Smooth muscle cell (in vitro differentiated cells): Measurements from ENCODE around the gene PAQR5. TPM values are rescaled to one million over a fixed set of nuclear protein-coding genes. Genes with fewer than 3 reads are reported as not detected.

Experiments used
- DNase-seq: peaks from one replicate; lab custom pipeline; 2025; ENCODE audit not compliant: unreplicated experiment; lab: John Stamatoyannopoulos, UW
- H2AFZ ChIP-seq: fragments of 200-600 bp; sonication (generic); 2 replicates; pipeline ENCODE4 v1.6.0; 2016; ENCODE audit warnings: antibody characterized with exemption, low read depth, mild to moderate bottlenecking
- H3F3A ChIP-seq: fragments of 200-600 bp; sonication (generic); 2 replicates; pipeline ENCODE4 v1.6.0; 2017; ENCODE audit warnings: antibody characterized with exemption, low read depth
- H3K27ac ChIP-seq: fragments of 200-600 bp; sonication (generic); 2 replicates; pipeline ENCODE4 v1.5.1; 2016; ENCODE audit warnings: low read depth, mild to moderate bottlenecking
- H3K27me3 ChIP-seq: fragments of 200-600 bp; sonication (generic); 2 replicates; pipeline ENCODE4 v1.6.1; 2016; ENCODE audit warnings: low read depth, mild to moderate bottlenecking
- H3K36me3 ChIP-seq: fragments of 200-600 bp; sonication (generic); 2 replicates; pipeline ENCODE4 v1.5.1; 2016; ENCODE audit warnings: low read depth
- H3K4me1 ChIP-seq: fragments of 200-600 bp; sonication (generic); 2 replicates; pipeline ENCODE4 v1.5.1; 2016; ENCODE audit warnings: low read depth
- H3K4me2 ChIP-seq: fragments of 200-600 bp; sonication (generic); 2 replicates; pipeline ENCODE4 v1.6.0; 2016; ENCODE audit warnings: mild to moderate bottlenecking
- H3K4me3 ChIP-seq: fragments of 200-600 bp; sonication (generic); 2 replicates; pipeline ENCODE4 v1.5.1; 2016; ENCODE audit warnings: mild to moderate bottlenecking
- H3K79me2 ChIP-seq: fragments of 200-600 bp; sonication (generic); 2 replicates; pipeline ENCODE4 v1.6.0; 2016; ENCODE audit warnings: low read depth, mild to moderate bottlenecking
- H3K9ac ChIP-seq: fragments of 200-600 bp; sonication (generic); 2 replicates; pipeline ENCODE4 v1.6.0; 2016; ENCODE audit warnings: low read depth
- H3K9me3 ChIP-seq: fragments of 200-600 bp; sonication (generic); replicated peaks from 2 replicates; pipeline ENCODE4 v1.5.1; 2016; ENCODE audit warnings: low read depth
- H4K20me1 ChIP-seq: fragments of 200-600 bp; sonication (generic); 2 replicates; pipeline ENCODE4 v1.6.0; 2016; ENCODE audit warnings: low read depth
- WGBS: methylation state at CpG from one replicate; pipeline ENCODE4 v1.1.7; 2016; ENCODE audit warnings: low lambda C conversion rate; 5-methylcytosine and 5-hydroxymethylcytosine counted together
- polyA plus RNA-seq: library from polyadenylated mRNA; unstranded; fragments of >200 nt; fragmentation: Nextera tagmentation; extraction: Ambion mirVana; gene quantifications from 2 replicates; pipeline ENCODE4 v1.2.1, GENCODE V29; 2016
- total RNA-seq: library from RNA; depleted of rRNA; stranded (reverse); fragments of >200 nt; gene quantifications from 2 replicates; pipeline ENCODE4 v1.2.3, GENCODE V29; 2014
- TF ChIP-seq, protein P1 (sequence below): fragments of 200-600 bp; sonication (generic); IDR thresholded peaks from 2 replicates; pipeline ENCODE4 v1.5.1; 2017; ENCODE audit warnings: borderline replicate concordance, mild to moderate bottlenecking, antibody characterized with exemption; ENCODE audit not compliant: insufficient read depth, poor library complexity, severe bottlenecking

PAQR5 gene
- total and polyA plus RNA-seq, 2 experiments from 2014 or later = 1.5 to 1.6 TPM

DNA sequence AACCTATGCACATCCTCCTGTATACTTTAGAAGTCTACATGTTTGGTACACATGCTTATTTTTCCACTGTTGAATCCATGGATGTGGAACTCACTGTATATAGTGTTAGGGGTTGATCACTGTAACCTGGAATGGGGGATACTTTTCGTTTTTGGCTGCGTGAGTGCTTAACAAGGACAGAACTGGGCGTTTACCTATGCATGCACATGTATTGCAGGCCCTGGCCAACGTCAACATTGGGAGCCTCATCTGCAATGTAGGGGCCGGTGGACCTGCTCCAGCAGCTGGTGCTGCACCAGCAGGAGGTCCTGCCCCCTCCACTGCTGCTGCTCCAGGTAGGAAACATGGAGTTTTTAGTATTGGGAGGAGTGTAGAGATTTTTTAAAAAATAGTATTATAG lies 156.2 kb downstream of the PAQR5 start:
- no peak overlapping the region for H2AFZ ChIP-seq
- H4K20me1 ChIP-seq = peaks cover 46% of the 10 kb centered on the region
- no peak for DNase-seq
- H3K4me3 ChIP-seq = peak overlapping the region; percentile 82
- 80% methylated on average over 5 of the region's 5 CpGs for WGBS
- TF ChIP-seq, protein P1, sequence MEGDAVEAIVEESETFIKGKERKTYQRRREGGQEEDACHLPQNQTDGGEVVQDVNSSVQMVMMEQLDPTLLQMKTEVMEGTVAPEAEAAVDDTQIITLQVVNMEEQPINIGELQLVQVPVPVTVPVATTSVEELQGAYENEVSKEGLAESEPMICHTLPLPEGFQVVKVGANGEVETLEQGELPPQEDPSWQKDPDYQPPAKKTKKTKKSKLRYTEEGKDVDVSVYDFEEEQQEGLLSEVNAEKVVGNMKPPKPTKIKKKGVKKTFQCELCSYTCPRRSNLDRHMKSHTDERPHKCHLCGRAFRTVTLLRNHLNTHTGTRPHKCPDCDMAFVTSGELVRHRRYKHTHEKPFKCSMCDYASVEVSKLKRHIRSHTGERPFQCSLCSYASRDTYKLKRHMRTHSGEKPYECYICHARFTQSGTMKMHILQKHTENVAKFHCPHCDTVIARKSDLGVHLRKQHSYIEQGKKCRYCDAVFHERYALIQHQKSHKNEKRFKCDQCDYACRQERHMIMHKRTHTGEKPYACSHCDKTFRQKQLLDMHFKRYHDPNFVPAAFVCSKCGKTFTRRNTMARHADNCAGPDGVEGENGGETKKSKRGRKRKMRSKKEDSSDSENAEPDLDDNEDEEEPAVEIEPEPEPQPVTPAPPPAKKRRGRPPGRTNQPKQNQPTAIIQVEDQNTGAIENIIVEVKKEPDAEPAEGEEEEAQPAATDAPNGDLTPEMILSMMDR = no peak
- H3K79me2 ChIP-seq = peaks cover 30% of the 10 kb centered on the region
- no peaks in the 10 kb centered on the region for H3K27me3 ChIP-seq
- H3K36me3 ChIP-seq = no peaks in the 10 kb centered on the region
- peaks cover 46% of the 10 kb centered on the region for H3F3A ChIP-seq
- H3K4me2 ChIP-seq = peak overlapping the region; percentile 88
- no peaks in the 10 kb centered on the region for H3K9me3 ChIP-seq
- H3K4me1 ChIP-seq = peaks cover 17% of the 10 kb centered on the region
- peak overlapping the region; percentile 87 for H3K27ac ChIP-seq
- H3K9ac ChIP-seq = no peak overlapping the region

DNA sequence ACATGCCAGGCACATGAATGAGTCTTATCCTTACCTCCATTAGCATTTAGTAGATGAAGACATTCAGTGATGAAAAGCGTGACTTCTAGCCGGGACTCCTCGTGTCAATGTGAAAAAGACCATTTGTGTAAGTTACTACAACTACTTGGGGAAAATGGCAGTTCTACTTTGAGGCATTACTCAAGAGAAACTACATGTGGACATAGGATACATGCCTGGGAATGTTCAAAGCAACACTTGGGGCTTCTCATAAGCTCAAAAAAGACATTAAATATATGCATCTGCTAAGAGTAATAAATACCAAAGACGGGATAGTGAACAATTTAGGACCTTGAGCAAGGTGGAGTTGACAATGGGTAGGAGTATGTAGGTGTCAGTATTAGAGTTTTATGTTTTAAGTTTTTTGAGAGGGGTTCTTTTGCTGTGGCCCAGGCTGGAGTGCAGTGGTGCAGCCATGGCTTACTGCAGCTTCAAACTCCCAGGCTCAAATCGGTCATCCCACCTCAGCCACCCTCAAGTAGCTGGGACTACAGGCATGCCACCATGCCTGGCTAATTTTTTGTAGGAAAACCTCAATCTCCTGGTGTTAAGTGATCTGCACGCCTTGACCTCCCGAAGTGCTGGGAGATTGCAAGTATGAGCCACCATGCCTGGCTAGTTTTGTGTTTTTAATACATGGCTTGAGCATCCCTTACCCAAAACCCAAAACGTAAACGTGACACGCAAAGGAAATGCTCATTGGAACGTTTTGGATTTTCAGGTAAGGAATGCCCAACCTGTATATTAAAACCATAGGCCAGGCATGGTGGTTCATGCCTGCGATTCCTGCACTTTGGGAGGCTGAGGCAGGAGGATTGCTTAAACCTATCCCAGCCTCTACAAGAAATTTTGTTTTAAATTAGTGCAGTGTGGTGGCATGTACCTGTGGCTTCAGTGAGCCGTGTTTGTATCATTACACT lies 157.8 kb downstream of the PAQR5 start:
- 95% methylated on average over 13 of the region's 13 CpGs for WGBS
- H3F3A ChIP-seq = peaks cover 47% of the 10 kb centered on the region
- DNase-seq = no peak
- no peaks in the 10 kb centered on the region for H3K9me3 ChIP-seq
- TF ChIP-seq, protein P1 = no peak
- no peaks in the 10 kb centered on the region for H3K36me3 ChIP-seq
- H3K4me3 ChIP-seq = no peak overlapping the region
- no peak overlapping the region for H3K4me2 ChIP-seq
- no peak overlapping the region for H2AFZ ChIP-seq
- H3K4me1 ChIP-seq = peaks cover 16% of the 10 kb centered on the region
- H3K27ac ChIP-seq = peak overlapping the region; percentile 34
- peaks cover 30% of the 10 kb centered on the region for H3K79me2 ChIP-seq
- peaks cover 46% of the 10 kb centered on the region for H4K20me1 ChIP-seq
- H3K9ac ChIP-seq = no peak overlapping the region
- H3K27me3 ChIP-seq = no peaks in the 10 kb centered on the region

Other genes starting within 250 kb of the PAQR5 start
- gene GLCE, start 138.3 kb upstream of the PAQR5 start, total RNA-seq = 26.6 and 30.7 TPM in 2 replicates
- 7.7 and 8.3 TPM in 2 replicates for gene GLCE, start 138.3 kb upstream of the PAQR5 start, polyA plus RNA-seq
- gene KIF23, start 115.4 kb downstream of the PAQR5 start, total RNA-seq = 37.4 and 44.1 TPM in 2 replicates
- gene KIF23, start 115.4 kb downstream of the PAQR5 start, polyA plus RNA-seq = 14.3 and 15.0 TPM in 2 replicates
- 321 and 375 TPM in 2 replicates for gene RPLP1, start 153.9 kb downstream of the PAQR5 start, total RNA-seq
- gene RPLP1, start 153.9 kb downstream of the PAQR5 start, polyA plus RNA-seq = 1,155 and 1,251 TPM in 2 replicates